Endodermal cell (in vitro differentiated cells): Measurements from ENCODE around the gene C4B. TPM values are rescaled to one million over a fixed set of nuclear protein-coding genes. Genes with fewer than 3 reads are reported as not detected.
"Not testable (repeated sequence)": the region's sequence is repeated elsewhere in the genome, so short reads cannot be mapped to it uniquely, and the experiment has no call there.

Experiments
- DNase-seq: peaks from one replicate; pipeline ENCODE4 v3.0.0-alpha.2; 2017
- H3K27ac ChIP-seq: 2 replicates; pipeline ENCODE4 v1.5.1; 2013; ENCODE audit warnings: mild to moderate bottlenecking, low read depth, low read length, moderate library complexity
- H3K27me3 ChIP-seq: 2 replicates; pipeline ENCODE4 v1.6.1; 2013; ENCODE audit warnings: mild to moderate bottlenecking, low read length, moderate library complexity; ENCODE audit not compliant: insufficient read depth, control insufficient read depth, poor library complexity, severe bottlenecking
- H3K36me3 ChIP-seq: 2 replicates; pipeline ENCODE4 v1.7.0; 2013; ENCODE audit warnings: mild to moderate bottlenecking, low read length, moderate library complexity; ENCODE audit not compliant: control insufficient read depth, insufficient read depth
- H3K4me1 ChIP-seq: one replicate; pipeline ENCODE4 v1.7.0; 2013; ENCODE audit warnings: low read length; ENCODE audit not compliant: control insufficient read depth, insufficient read depth
- H3K4me3 ChIP-seq: 2 replicates; pipeline ENCODE4 v1.5.1; 2013; ENCODE audit warnings: mild to moderate bottlenecking, low read length, moderate library complexity
- H3K9ac ChIP-seq: 2 replicates; pipeline ENCODE4 v1.6.1; 2013; ENCODE audit warnings: mild to moderate bottlenecking, low read length, moderate library complexity; ENCODE audit not compliant: poor library complexity, severe bottlenecking; ENCODE audit errors: extremely low read depth
- H3K9me3 ChIP-seq: 2 replicates; pipeline ENCODE4 v1.6.1; 2013; ENCODE audit warnings: mild to moderate bottlenecking, low read length, moderate library complexity; ENCODE audit not compliant: control insufficient read depth
- H3K27ac Mint-ChIP-seq: 2 replicates; pipeline ENCODE4 v1.8.0; 2020; ENCODE audit warnings: mixed read lengths
- H3K27me3 Mint-ChIP-seq: 2 replicates; pipeline ENCODE4 v1.8.0; 2021; ENCODE audit warnings: mild to moderate bottlenecking, mixed read lengths; ENCODE audit not compliant: insufficient read depth
- H3K36me3 Mint-ChIP-seq: 2 replicates; pipeline ENCODE4 v1.8.0; 2020; ENCODE audit warnings: low read depth, mixed read lengths
- H3K4me1 Mint-ChIP-seq: 2 replicates; pipeline ENCODE4 v1.8.0; 2020; ENCODE audit warnings: mixed read lengths
- H3K4me3 Mint-ChIP-seq: 2 replicates; pipeline ENCODE4 v1.8.0; 2020; ENCODE audit warnings: mild to moderate bottlenecking, moderate library complexity, mixed read lengths
- H3K9me3 Mint-ChIP-seq: 2 replicates; pipeline ENCODE4 v1.8.0; 2020; ENCODE audit warnings: mild to moderate bottlenecking, mixed read lengths
- WGBS, 2 experiments: methylation state at CpG; one replicate each; pipeline versions ENCODE4 v1.1.5 to v1.1.7; 2013; ENCODE audit warnings: missing lambda C conversion rate in 2 of 2, mixed read lengths in 1 of 2; ENCODE audit not compliant: insufficient coverage in 1 of 2, insufficient read length in 1 of 2; 5-methylcytosine and 5-hydroxymethylcytosine counted together
- total RNA-seq, 2 donors: library from RNA; stranded (reverse); fragmentation: NEBNext Ultra II Directional in 1 of 2; extraction: Animal tissue kit (Norgen Biotek cat#: 25700) in 1 of 2; gene quantifications; 2 replicates in 1 of 2; 3 replicates in 1 of 2; pipeline ENCODE4 v1.2.1, GENCODE V29; 2021

C4B gene
- total RNA-seq, 2 donors from 2014 or later: 3.7 to 5.5 TPM

GRCh38 chr6:31981744-31982143, 32.9 kb upstream of the C4B start, which contains the start of gene C4A:
Gene C4A (plus strand): TSS chr6:31982057. CDS start chr6:31982108, 51 bp downstream.
- H3K4me1 Mint-ChIP-seq, H3K9me3 Mint-ChIP-seq, H3K4me3 Mint-ChIP-seq, H3K27me3 Mint-ChIP-seq, H3K27ac Mint-ChIP-seq, H3K9ac ChIP-seq, H3K27ac ChIP-seq, H3K4me3 ChIP-seq, H3K9me3 ChIP-seq, H3K27me3 ChIP-seq, H3K4me1 ChIP-seq, DNase-seq: not testable (repeated sequence)
- H3K36me3 ChIP-seq: peaks cover 12% of the 10 kb centered on the region
- no CpG with 5 or more reads among the region's 7 CpGs for WGBS, 2 experiments
- H3K36me3 Mint-ChIP-seq: peaks cover 13% of the 10 kb centered on the region

- H3K36me3 Mint-ChIP-seq, H3K4me1 Mint-ChIP-seq, H3K36me3 ChIP-seq, H3K9me3 Mint-ChIP-seq, H3K4me3 ChIP-seq, H3K9ac ChIP-seq, H3K4me1 ChIP-seq, H3K27me3 Mint-ChIP-seq, DNase-seq, H3K27ac Mint-ChIP-seq, H3K27ac ChIP-seq, H3K4me3 Mint-ChIP-seq, H3K27me3 ChIP-seq, H3K9me3 ChIP-seq: not testable (repeated sequence)
- WGBS, 2 experiments: no CpG with 5 or more reads among the region's 10 CpGs
Measured at GRCh38 chr6:31989363-31989762, 25.2 kb upstream of the C4B start.

GRCh38 chr6:31994421-31994820, 20.2 kb upstream of the C4B start:
- H3K27me3 ChIP-seq, DNase-seq, H3K9me3 ChIP-seq, H3K4me1 ChIP-seq, H3K27ac ChIP-seq, H3K4me3 ChIP-seq, H3K27me3 Mint-ChIP-seq, H3K36me3 Mint-ChIP-seq, H3K36me3 ChIP-seq, H3K4me1 Mint-ChIP-seq, H3K9me3 Mint-ChIP-seq, H3K9ac ChIP-seq, H3K4me3 Mint-ChIP-seq, H3K27ac Mint-ChIP-seq: not testable (repeated sequence)
- no CpG with 5 or more reads among the region's 14 CpGs for WGBS, 2 experiments

- not testable (repeated sequence) for DNase-seq, H3K36me3 ChIP-seq, H3K27ac Mint-ChIP-seq, H3K27ac ChIP-seq, H3K36me3 Mint-ChIP-seq, H3K9me3 Mint-ChIP-seq, H3K4me1 Mint-ChIP-seq, H3K4me3 Mint-ChIP-seq, H3K9ac ChIP-seq, H3K9me3 ChIP-seq, H3K4me3 ChIP-seq, H3K27me3 Mint-ChIP-seq, H3K4me1 ChIP-seq, H3K27me3 ChIP-seq
- 92 to 100% methylated on average over 2 to 6 of the region's 6 CpGs for WGBS, 2 experiments
Measured at GRCh38 chr6:31996385-31996784, 18.2 kb upstream of the C4B start.

GRCh38 chr6:32002546-32003268, 11.9 kb upstream of the C4B start:
- not testable (repeated sequence) for H3K27ac ChIP-seq, H3K4me3 ChIP-seq, H3K4me1 Mint-ChIP-seq, H3K27ac Mint-ChIP-seq, H3K27me3 Mint-ChIP-seq, H3K9me3 Mint-ChIP-seq, H3K4me3 Mint-ChIP-seq, H3K9ac ChIP-seq, H3K9me3 ChIP-seq, H3K36me3 Mint-ChIP-seq, DNase-seq, H3K36me3 ChIP-seq, H3K4me1 ChIP-seq, H3K27me3 ChIP-seq
- WGBS, 2 experiments: no CpG with 5 or more reads among the region's 15 CpGs

GRCh38 chr6:32003301-32003700, 11.3 kb upstream of the C4B start:
- H3K27ac ChIP-seq, H3K36me3 ChIP-seq, H3K4me3 Mint-ChIP-seq, H3K9me3 Mint-ChIP-seq, H3K27ac Mint-ChIP-seq, DNase-seq, H3K36me3 Mint-ChIP-seq, H3K9ac ChIP-seq, H3K27me3 ChIP-seq, H3K9me3 ChIP-seq, H3K27me3 Mint-ChIP-seq, H3K4me1 ChIP-seq, H3K4me1 Mint-ChIP-seq, H3K4me3 ChIP-seq: not testable (repeated sequence)
- WGBS, 2 experiments: no CpG with 5 or more reads among the region's 7 CpGs

GRCh38 chr6:32004393-32004792, 10.2 kb upstream of the C4B start:
- not testable (repeated sequence) for H3K36me3 Mint-ChIP-seq, H3K27ac Mint-ChIP-seq, H3K9me3 ChIP-seq, H3K4me3 Mint-ChIP-seq, H3K9ac ChIP-seq, H3K27me3 ChIP-seq, H3K9me3 Mint-ChIP-seq, DNase-seq, H3K27ac ChIP-seq, H3K27me3 Mint-ChIP-seq, H3K4me1 Mint-ChIP-seq, H3K4me1 ChIP-seq, H3K36me3 ChIP-seq, H3K4me3 ChIP-seq
- WGBS, 2 experiments: 93 to 95% methylated on average over 2 to 4 of the region's 4 CpGs
